A673 (cell line): ENCODE data around the gene PLD1. TPM values are rescaled to one million over a fixed set of nuclear protein-coding genes. Genes with fewer than 3 reads are reported as not detected.

Source experiments
- BruUV-seq: library from RNA; stranded (reverse); fragments of 400-500 nt; replicated peaks from 2 replicates; lab custom pipeline; 2021; lab: Mats Ljungman, UMichigan
- CTCF ChIA-PET: fragments of 300-600 bp; sonication (Branson Sonifier 250); formaldehyde crosslinking; loops from one replicate; lab custom pipeline; 2022; ENCODE audit warnings: antibody characterized with exemption; lab: Charles Lee
- POLR2A ChIA-PET: fragments of 300-600 bp; sonication (Branson Sonifier 250); formaldehyde crosslinking; loops from one replicate; lab custom pipeline; 2022; ENCODE audit warnings: antibody characterized with exemption; ENCODE audit not compliant: low non-redundant PET; lab: Charles Lee
- DNase-seq: peaks from one replicate; pipeline ENCODE4 v3.0.0-alpha.2; 2015; ENCODE audit warnings: low spot score
- H3K27ac ChIP-seq: fragments of 200-600 bp; sonication (generic); 2 replicates; pipeline ENCODE4 v1.5.1; 2016; ENCODE audit warnings: mixed run types, low read depth, mild to moderate bottlenecking, mixed read lengths, antibody characterized with exemption, low read length; ENCODE audit not compliant: poor library complexity, severe bottlenecking
- H3K27me3 ChIP-seq: fragments of 200-600 bp; sonication (generic); replicated peaks from 2 replicates; pipeline ENCODE4 v1.6.1; 2017; ENCODE audit warnings: mixed run types, low read depth, mild to moderate bottlenecking, mixed read lengths, antibody characterized with exemption, low read length; ENCODE audit not compliant: insufficient read depth, poor library complexity
- H3K36me3 ChIP-seq: fragments of 200-600 bp; sonication (generic); 2 replicates; pipeline ENCODE4 v1.6.1; 2016; ENCODE audit warnings: mixed run types, mild to moderate bottlenecking, mixed read lengths, antibody characterized with exemption, low read length; ENCODE audit not compliant: insufficient read depth, poor library complexity, severe bottlenecking
- H3K4me1 ChIP-seq: fragments of 200-600 bp; sonication (generic); 2 replicates; pipeline ENCODE4 v1.6.1; 2017; ENCODE audit warnings: mixed run types, mild to moderate bottlenecking, mixed read lengths, antibody characterized with exemption, low read length; ENCODE audit not compliant: insufficient read depth, poor library complexity, severe bottlenecking
- H3K4me3 ChIP-seq: fragments of 200-600 bp; sonication (generic); 2 replicates; pipeline ENCODE4 v1.5.1; 2016; ENCODE audit warnings: low read depth, mixed run types, mild to moderate bottlenecking, mixed read lengths, low read length; ENCODE audit not compliant: poor library complexity, severe bottlenecking
- H3K9me3 ChIP-seq: fragments of 200-600 bp; sonication (generic); 2 replicates; pipeline ENCODE4 v1.6.1; 2016; ENCODE audit warnings: mixed run types, low read depth, mild to moderate bottlenecking, mixed read lengths, antibody characterized with exemption, low read length; ENCODE audit not compliant: poor library complexity, severe bottlenecking
- CTCF ChIP-seq: fragments of 300-800, 200-600 bp; sonication (generic); conservative IDR thresholded peaks from 2 replicates; pipeline ENCODE4 v1.5.1; 2017; ENCODE audit warnings: low read depth, mild to moderate bottlenecking, antibody characterized with exemption, low read length, moderate library complexity, mixed read lengths
- EZH2 ChIP-seq: fragments of 200-600 bp; sonication (generic); IDR thresholded peaks from 2 replicates; pipeline ENCODE4 v1.6.1; 2017; ENCODE audit warnings: borderline replicate concordance, low read depth, mild to moderate bottlenecking, mixed read lengths, antibody characterized with exemption, low read length; ENCODE audit not compliant: poor library complexity, severe bottlenecking
- intact Hi-C: fragments of 100-400 bp; cut with micrococcal nuclease; formaldehyde crosslinking; loops from one replicate; pipeline ENCODE4 v1.10.0; 2022; ENCODE audit not compliant: unreplicated experiment
- total RNA-seq: library from RNA; stranded (reverse); gene quantifications from 2 replicates; pipeline ENCODE4 v1.2.3, GENCODE V29; 2021

Gene PLD1
- total RNA-seq, 1 experiment from 2014 or later: 3.2 TPM

GRCh38 chr3:171585039-171585438 lies 225.2 kb downstream of the PLD1 start:
- POLR2A ChIA-PET: no interaction called here

GRCh38 chr3:171584100-171584499 lies 226.2 kb downstream of the PLD1 start:
- DNase-seq: no peak
- intact Hi-C loops: no loop called here
- CTCF ChIA-PET: no interaction called here

More at GRCh38 chr3:171585039-171585438, 225.2 kb downstream of the PLD1 start:
- CTCF ChIA-PET: no interaction called here
- DNase-seq: no peak
- Histone ChIP-seq H3K9me3 (no peaks in the 10 kb centered on the region), H3K27ac (no peak overlapping the region), H3K36me3 (no peaks in the 10 kb centered on the region), H3K27me3 (no peaks in the 10 kb centered on the region), H3K4me3 (no peak overlapping the region), H3K4me1 (no peaks in the 10 kb centered on the region)
- no peak for TF ChIP-seq CTCF
- no TSS peak for BruUV-seq
- intact Hi-C loops: no loop called here

GRCh38 chr3:171574556-171575240 lies 235.6 kb downstream of the PLD1 start:
- Histone ChIP-seq H3K4me3 (no peak overlapping the region), H3K36me3 (no peaks in the 10 kb centered on the region), H3K4me1 (no peaks in the 10 kb centered on the region), H3K27ac (no peak overlapping the region), H3K27me3 (no peaks in the 10 kb centered on the region), H3K9me3 (no peaks in the 10 kb centered on the region)
- TF ChIP-seq EZH2 (no peak), CTCF (no peak)
- no peak for DNase-seq
- intact Hi-C loops: no loop called here
- BruUV-seq: no TSS peak
- POLR2A ChIA-PET: no interaction called here
- CTCF ChIA-PET: interaction anchor here (1.1 kb wide), 1 partner anchor 40 kb away, joined by 3 read pairs; no protein-coding TSS in a partner anchor

More at GRCh38 chr3:171584100-171584499, 226.2 kb downstream of the PLD1 start:
- no peaks in the 10 kb centered on the region for H3K4me1 ChIP-seq
- POLR2A ChIA-PET: no interaction called here
- no peaks in the 10 kb centered on the region for H3K9me3 ChIP-seq
- no TSS peak for BruUV-seq
- H3K36me3 ChIP-seq: no peaks in the 10 kb centered on the region
- H3K27me3 ChIP-seq: no peaks in the 10 kb centered on the region
- H3K4me3 ChIP-seq: no peak overlapping the region
- TF ChIP-seq EZH2 (no peak), CTCF (no peak)
- no peak overlapping the region for H3K27ac ChIP-seq
